ENCODE data around the gene ANKRD18B.
"Not testable (repeated sequence)": the region's sequence is repeated elsewhere in the genome, so short reads cannot be mapped to it uniquely, and the experiment has no call there.

Gene ANKRD18B

GRCh38 chr9:33560217-33560616 is 36.2 kb downstream of the ANKRD18B start:
- H3K4me3 ChIP-seq (ENCODE audit: low read depth, low read length); CTCF ChIA-PET; H3K4me1 ChIP-seq (ENCODE audit: control insufficient read depth, insufficient read depth, low read length); H3K36me3 ChIP-seq (ENCODE audit: control insufficient read depth in 2 of 2, insufficient read depth in 1 of 2, low read length in 2 of 2); H3K9me3 ChIP-seq (ENCODE audit: control insufficient read depth, insufficient read depth, low read depth, low read length); POLR2A ChIA-PET: not testable (repeated sequence)
- TF ChIP-seq GLIS1 (tag by site-specific recombination; IDR thresholded peaks at IDR 0.05): 0 out of 2 replicates have a peak, but pooled peaks have one; percentile 28
- TF ChIP-seq, protein P1, sequence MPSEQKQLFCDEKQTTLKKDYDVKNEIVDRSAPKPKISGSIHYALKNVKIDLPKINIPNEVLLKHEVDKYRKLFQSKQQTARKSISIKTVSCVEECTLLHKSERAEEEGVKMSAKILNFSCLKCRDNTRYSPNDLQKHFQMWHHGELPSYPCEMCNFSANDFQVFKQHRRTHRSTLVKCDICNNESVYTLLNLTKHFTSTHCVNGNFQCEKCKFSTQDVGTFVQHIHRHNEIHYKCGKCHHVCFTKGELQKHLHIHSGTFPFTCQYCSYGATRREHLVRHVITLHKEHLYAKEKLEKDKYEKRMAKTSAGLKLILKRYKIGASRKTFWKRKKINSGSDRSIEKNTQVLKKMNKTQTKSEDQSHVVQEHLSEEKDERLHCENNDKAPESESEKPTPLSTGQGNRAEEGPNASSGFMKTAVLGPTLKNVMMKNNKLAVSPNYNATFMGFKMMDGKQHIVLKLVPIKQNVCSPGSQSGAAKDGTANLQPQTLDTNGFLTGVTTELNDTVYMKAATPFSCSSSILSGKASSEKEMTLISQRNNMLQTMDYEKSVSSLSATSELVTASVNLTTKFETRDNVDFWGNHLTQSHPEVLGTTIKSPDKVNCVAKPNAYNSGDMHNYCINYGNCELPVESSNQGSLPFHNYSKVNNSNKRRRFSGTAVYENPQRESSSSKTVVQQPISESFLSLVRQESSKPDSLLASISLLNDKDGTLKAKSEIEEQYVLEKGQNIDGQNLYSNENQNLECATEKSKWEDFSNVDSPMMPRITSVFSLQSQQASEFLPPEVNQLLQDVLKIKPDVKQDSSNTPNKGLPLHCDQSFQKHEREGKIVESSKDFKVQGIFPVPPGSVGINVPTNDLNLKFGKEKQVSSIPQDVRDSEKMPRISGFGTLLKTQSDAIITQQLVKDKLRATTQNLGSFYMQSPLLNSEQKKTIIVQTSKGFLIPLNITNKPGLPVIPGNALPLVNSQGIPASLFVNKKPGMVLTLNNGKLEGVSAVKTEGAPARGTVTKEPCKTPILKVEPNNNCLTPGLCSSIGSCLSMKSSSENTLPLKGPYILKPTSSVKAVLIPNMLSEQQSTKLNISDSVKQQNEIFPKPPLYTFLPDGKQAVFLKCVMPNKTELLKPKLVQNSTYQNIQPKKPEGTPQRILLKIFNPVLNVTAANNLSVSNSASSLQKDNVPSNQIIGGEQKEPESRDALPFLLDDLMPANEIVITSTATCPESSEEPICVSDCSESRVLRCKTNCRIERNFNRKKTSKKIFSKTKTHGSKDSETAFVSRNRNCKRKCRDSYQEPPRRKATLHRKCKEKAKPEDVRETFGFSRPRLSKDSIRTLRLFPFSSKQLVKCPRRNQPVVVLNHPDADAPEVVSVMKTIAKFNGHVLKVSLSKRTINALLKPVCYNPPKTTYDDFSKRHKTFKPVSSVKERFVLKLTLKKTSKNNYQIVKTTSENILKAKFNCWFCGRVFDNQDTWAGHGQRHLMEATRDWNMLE (tag by site-specific recombination; conservative IDR thresholded peaks at IDR 0.05; ENCODE audit: low read depth): peak; percentile 38; the same call in 1 of the 2 replicates
- H3K27ac ChIP-seq (ENCODE audit: extremely low read depth, low read depth, low read length): peak overlapping the region; percentile 24; the same call in 1 of the 2 replicates

DNA sequence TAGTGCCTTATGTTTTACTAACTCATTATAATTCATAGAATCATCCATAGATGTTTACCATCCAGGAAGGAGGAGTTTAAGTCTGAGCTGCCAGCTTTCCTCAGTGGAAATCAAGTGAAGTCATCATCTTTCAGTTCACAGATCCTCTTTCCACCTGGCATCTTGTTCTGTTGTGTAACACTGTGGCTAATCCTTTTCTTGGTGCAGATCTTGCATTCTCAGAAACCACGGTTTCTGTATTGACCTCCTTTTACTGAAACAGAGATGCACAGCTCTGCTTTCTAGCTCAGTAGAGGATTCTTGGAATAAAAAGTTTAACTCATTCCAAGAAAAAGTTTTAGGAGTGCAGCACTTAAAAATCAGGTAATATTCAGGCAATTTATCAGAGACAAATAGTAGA is 38.1 kb downstream of the ANKRD18B start:
- H3K36me3 ChIP-seq (ENCODE audit: control insufficient read depth in 2 of 2, insufficient read depth in 1 of 2, low read length in 2 of 2); H3K27ac ChIP-seq (ENCODE audit: extremely low read depth, low read depth, low read length); H3K4me1 ChIP-seq (ENCODE audit: control insufficient read depth, insufficient read depth, low read length); H3K4me3 ChIP-seq (ENCODE audit: low read depth, low read length); CTCF ChIA-PET; H3K9me3 ChIP-seq (ENCODE audit: control insufficient read depth, insufficient read depth, low read depth, low read length): not testable (repeated sequence)
- POLR2A ChIA-PET: interaction anchor here (0.6 kb wide), 1 partner anchor 53 kb away, joined by 3 read pairs; no protein-coding TSS in a partner anchor

- H3K36me3 ChIP-seq (ENCODE audit: control insufficient read depth in 2 of 2, insufficient read depth in 1 of 2, low read length in 2 of 2); H3K27ac ChIP-seq (ENCODE audit: extremely low read depth, low read depth, low read length); H3K4me1 ChIP-seq (ENCODE audit: control insufficient read depth, insufficient read depth, low read length); H3K4me3 ChIP-seq (ENCODE audit: low read depth, low read length); H3K9me3 ChIP-seq (ENCODE audit: control insufficient read depth, insufficient read depth, low read depth, low read length); POLR2A ChIA-PET: not testable (repeated sequence)
- CTCF ChIA-PET: interaction anchor here (0.7 kb wide), 1 partner anchor 80 kb away, joined by 3 read pairs; no protein-coding TSS in a partner anchor
Observed at GRCh38 chr9:33567776-33568175, 43.7 kb downstream of the ANKRD18B start.

DNA sequence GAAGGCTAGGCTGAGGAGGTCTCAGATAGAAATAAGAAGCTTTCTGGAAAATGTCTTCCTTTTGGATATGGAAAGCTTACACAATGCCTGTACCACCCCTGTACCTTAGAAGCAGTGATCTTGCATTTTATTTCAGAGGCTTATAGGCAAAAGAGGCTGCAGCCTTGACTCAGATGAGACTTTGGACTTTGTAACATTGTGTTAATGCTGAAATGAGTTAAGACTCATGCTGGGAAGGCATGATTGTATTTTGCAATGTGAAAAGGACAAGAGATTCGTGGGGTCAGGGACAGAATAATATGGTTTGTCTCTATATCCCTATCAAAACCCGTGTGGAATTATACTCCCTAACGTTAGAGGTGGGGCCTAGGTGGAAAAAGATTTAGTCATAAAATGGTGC is 53.7 kb downstream of the ANKRD18B start:
- H3K4me1 ChIP-seq (ENCODE audit: control insufficient read depth, insufficient read depth, low read length); POLR2A ChIA-PET; CTCF ChIA-PET; H3K27ac ChIP-seq (ENCODE audit: extremely low read depth, low read depth, low read length); H3K9me3 ChIP-seq (ENCODE audit: control insufficient read depth, insufficient read depth, low read depth, low read length); H3K4me3 ChIP-seq (ENCODE audit: low read depth, low read length): not testable (repeated sequence)
- H3K36me3 ChIP-seq (ENCODE audit: control insufficient read depth in 2 of 2, insufficient read depth in 1 of 2, low read length in 2 of 2): peaks cover 0 to 15% of the 10 kb centered on the region in 2 experiments; a peak in 1 of 3 replicates

- CTCF ChIA-PET; POLR2A ChIA-PET; H3K9me3 ChIP-seq (ENCODE audit: control insufficient read depth, insufficient read depth, low read depth, low read length); H3K4me3 ChIP-seq (ENCODE audit: low read depth, low read length); H3K27ac ChIP-seq (ENCODE audit: extremely low read depth, low read depth, low read length); H3K36me3 ChIP-seq (ENCODE audit: control insufficient read depth in 2 of 2, insufficient read depth in 1 of 2, low read length in 2 of 2); H3K4me1 ChIP-seq (ENCODE audit: control insufficient read depth, insufficient read depth, low read length): not testable (repeated sequence)
Observed at GRCh38 chr9:33579996-33580395, 55.9 kb downstream of the ANKRD18B start.

DNA sequence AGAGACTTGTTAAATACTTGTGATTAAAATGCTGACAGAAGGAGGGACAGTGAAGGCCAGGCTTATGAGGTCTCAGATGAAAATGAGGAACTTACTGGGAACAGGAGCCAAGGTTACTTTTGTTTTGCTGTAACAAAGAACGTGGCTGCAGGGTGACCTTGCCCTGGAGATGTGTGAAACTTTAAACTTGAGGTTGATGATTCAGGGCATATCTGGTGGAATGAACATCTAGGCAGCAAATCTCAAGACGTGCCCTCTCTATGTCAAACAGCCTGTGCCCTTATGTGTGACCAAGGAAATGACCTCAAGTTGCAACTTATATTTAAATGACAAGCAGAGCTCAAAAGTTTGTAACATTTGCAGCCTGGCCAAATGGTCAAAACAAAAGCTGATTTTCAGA is 58.6 kb downstream of the ANKRD18B start:
- POLR2A ChIA-PET: interaction anchor here (1.1 kb wide), 1 partner anchor 14 kb away, joined by 4 read pairs; no protein-coding TSS in a partner anchor
- H3K36me3 ChIP-seq (ENCODE audit: control insufficient read depth in 2 of 2, insufficient read depth in 1 of 2, low read length in 2 of 2); H3K4me1 ChIP-seq (ENCODE audit: control insufficient read depth, insufficient read depth, low read length); H3K9me3 ChIP-seq (ENCODE audit: control insufficient read depth, insufficient read depth, low read depth, low read length); H3K27ac ChIP-seq (ENCODE audit: extremely low read depth, low read depth, low read length); CTCF ChIA-PET; H3K4me3 ChIP-seq (ENCODE audit: low read depth, low read length): not testable (repeated sequence)

DNA sequence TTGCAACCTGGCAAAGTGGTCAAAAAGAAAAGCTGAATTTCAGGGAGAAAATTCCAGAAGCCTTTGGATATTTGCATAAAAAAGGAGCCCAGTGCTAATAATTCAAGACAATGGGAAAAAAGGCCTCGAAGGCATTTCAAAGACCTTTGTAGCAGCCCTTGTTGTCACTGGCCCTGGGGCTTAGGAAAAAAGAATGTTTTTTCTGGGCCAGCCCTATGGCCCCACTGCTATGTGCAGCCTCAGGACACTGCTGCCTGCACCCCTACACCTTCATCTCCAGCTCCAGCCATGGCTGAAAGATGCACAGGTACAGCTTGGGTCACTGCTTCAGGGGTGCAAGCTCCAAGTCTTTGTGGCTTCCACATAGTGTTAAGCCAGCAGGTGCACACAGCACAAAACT is 62.1 kb downstream of the ANKRD18B start:
- H3K4me1 ChIP-seq (ENCODE audit: control insufficient read depth, insufficient read depth, low read length); H3K27ac ChIP-seq (ENCODE audit: extremely low read depth, low read depth, low read length); H3K36me3 ChIP-seq (ENCODE audit: control insufficient read depth in 2 of 2, insufficient read depth in 1 of 2, low read length in 2 of 2); POLR2A ChIA-PET; CTCF ChIA-PET; H3K4me3 ChIP-seq (ENCODE audit: low read depth, low read length); H3K9me3 ChIP-seq (ENCODE audit: control insufficient read depth, insufficient read depth, low read depth, low read length): not testable (repeated sequence)

All from HEK293 (cell line).